Glutamatergic neuron (in vitro differentiated cells): ENCODE measurements around the gene ILDR1. TPM values are rescaled to one million over a fixed set of nuclear protein-coding genes. Genes with fewer than 3 reads are reported as not detected.

Source experiments
- DNase-seq: peaks from one replicate; pipeline ENCODE4 v3.0.0; 2022
- H3K27ac Mint-ChIP-seq: one replicate; pipeline ENCODE4 v1.8.0; 2020; ENCODE audit warnings: mild to moderate bottlenecking, mixed read lengths, inconsistent platforms; ENCODE audit not compliant: unreplicated experiment
- H3K27me3 Mint-ChIP-seq: one replicate; pipeline ENCODE4 v1.8.0; 2020; ENCODE audit warnings: mild to moderate bottlenecking, moderate library complexity, mixed read lengths, inconsistent platforms; ENCODE audit not compliant: unreplicated experiment
- H3K36me3 Mint-ChIP-seq: one replicate; pipeline ENCODE4 v1.8.0; 2020; ENCODE audit warnings: mild to moderate bottlenecking, mixed read lengths, inconsistent platforms; ENCODE audit not compliant: unreplicated experiment
- H3K4me1 Mint-ChIP-seq: one replicate; pipeline ENCODE4 v1.8.0; 2020; ENCODE audit warnings: mild to moderate bottlenecking, low read depth, mixed read lengths, inconsistent platforms; ENCODE audit not compliant: unreplicated experiment
- H3K4me3 Mint-ChIP-seq: one replicate; pipeline ENCODE4 v1.8.0; 2020; ENCODE audit warnings: mild to moderate bottlenecking, mixed read lengths, inconsistent platforms; ENCODE audit not compliant: unreplicated experiment
- H3K9me3 Mint-ChIP-seq: one replicate; pipeline ENCODE4 v1.8.0; 2020; ENCODE audit warnings: mild to moderate bottlenecking, moderate library complexity, mixed read lengths, inconsistent platforms; ENCODE audit not compliant: unreplicated experiment
- CTCF ChIP-seq: fragments of 200-600 bp; sonication (generic); IDR thresholded peaks from one replicate; pipeline ENCODE4 v1.5.0; 2021; ENCODE audit not compliant: partially characterized antibody, unreplicated experiment
- long read RNA-seq: library from polyadenylated mRNA; unstranded; transcript quantifications from one replicate; pipeline ENCODE4 v2.0.0, GENCODE V29; 2020; ENCODE audit not compliant: unreplicated experiment
- total RNA-seq: library from RNA; stranded (reverse); fragmentation: NEBNext Ultra II Directional; extraction: Animal tissue kit (Norgen Biotek cat#: 25700); gene quantifications from one replicate; pipeline ENCODE4 v1.2.1, GENCODE V29; 2021; ENCODE audit not compliant: unreplicated experiment

Gene ILDR1
- total RNA-seq, result not detected
- long read RNA-seq, result 0 reads

DNA sequence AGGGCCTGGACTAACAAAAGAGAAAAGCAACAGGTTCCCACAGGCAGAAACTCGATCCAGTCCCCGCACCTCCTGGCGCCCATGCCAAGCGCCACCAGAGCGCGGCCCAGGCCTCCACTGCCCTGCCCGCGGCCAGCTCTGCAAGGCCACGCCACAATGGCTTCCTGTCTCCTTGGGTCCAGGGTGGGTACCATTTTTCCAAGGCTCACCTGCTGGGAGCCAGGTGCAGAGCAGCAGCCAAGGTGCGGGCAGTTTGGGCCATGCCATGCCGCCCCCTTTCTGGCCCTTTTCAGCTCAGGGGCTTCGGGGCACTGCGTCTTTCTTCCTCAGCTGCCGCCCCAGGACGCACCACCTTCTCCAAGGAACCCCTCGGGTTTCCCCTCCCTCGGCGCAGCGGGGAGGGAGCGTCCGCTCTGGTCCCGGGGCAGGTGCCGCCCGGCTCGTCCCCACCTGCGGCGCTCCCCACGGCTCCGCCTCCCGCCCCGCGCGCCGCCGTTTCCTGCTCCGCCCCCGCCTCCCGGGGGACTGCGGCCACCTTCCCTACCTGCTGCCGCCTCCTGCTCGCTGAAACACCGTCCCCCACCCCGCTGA is at the start of gene ILDR1:
Gene ILDR1 (minus strand): TSS at position 437 of the 591 bp plus-strand sequence. CDS start 170 bp downstream, at position 267.
- no peak within 1 kb of the TSS for H3K27ac Mint-ChIP-seq
- no peaks in the 10 kb centered on the region for H3K4me1 Mint-ChIP-seq

GRCh38 chr3:122067588-122068240 is 45.7 kb upstream of the ILDR1 start:
- H3K4me3 Mint-ChIP-seq, result no peak overlapping the region
- H3K27me3 Mint-ChIP-seq, result peaks cover 2% of the 10 kb centered on the region
- no peaks in the 10 kb centered on the region for H3K4me1 Mint-ChIP-seq
- no peaks in the 10 kb centered on the region for H3K9me3 Mint-ChIP-seq
- no peak for DNase-seq
- no peak for TF ChIP-seq CTCF
- H3K27ac Mint-ChIP-seq, result no peak overlapping the region
- H3K36me3 Mint-ChIP-seq, result no peaks in the 10 kb centered on the region

More for the DNA sequence above, at the start of gene ILDR1:
- Mint-ChIP-seq H3K9me3 (no peaks in the 10 kb centered on the region), H3K36me3 (no peaks in the 10 kb centered on the region), H3K27me3 (peaks cover 8% of the 10 kb centered on the region), H3K4me3 (peak within 1 kb of the TSS; percentile 85)
- no peak for DNase-seq
- TF ChIP-seq CTCF, result no peak

DNA sequence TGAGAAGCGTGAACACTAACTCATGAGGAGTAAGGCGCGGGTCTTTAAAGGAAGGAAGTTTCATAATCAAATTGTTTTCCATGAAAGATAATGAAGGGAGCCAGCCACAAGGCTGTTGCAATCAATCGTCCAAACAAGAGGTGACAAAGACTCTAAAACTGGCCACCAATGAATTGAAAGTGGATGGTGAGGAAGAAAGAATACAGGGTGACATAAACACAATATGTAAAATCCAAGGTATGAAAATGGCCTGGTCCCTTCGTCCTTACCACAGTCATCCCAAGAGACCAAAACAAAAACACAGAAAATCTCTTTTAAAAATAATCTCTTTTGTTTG is 45.1 kb upstream of the ILDR1 start:
- no peak for DNase-seq
- Mint-ChIP-seq H3K9me3 (no peaks in the 10 kb centered on the region), H3K4me1 (no peaks in the 10 kb centered on the region), H3K36me3 (no peaks in the 10 kb centered on the region), H3K4me3 (no peak overlapping the region), H3K27me3 (peaks cover 2% of the 10 kb centered on the region), H3K27ac (no peak overlapping the region)
- no peak for TF ChIP-seq CTCF

- H3K36me3 Mint-ChIP-seq, result no peaks in the 10 kb centered on the region
- no peak for TF ChIP-seq CTCF
- H3K4me1 Mint-ChIP-seq, result no peaks in the 10 kb centered on the region
- H3K27ac Mint-ChIP-seq, result no peak overlapping the region
- H3K9me3 Mint-ChIP-seq, result no peaks in the 10 kb centered on the region
- H3K4me3 Mint-ChIP-seq, result no peak overlapping the region
- no peak for DNase-seq
- peaks cover 2% of the 10 kb centered on the region for H3K27me3 Mint-ChIP-seq
These were observed 44.5 kb upstream of the ILDR1 start for GRCh38 chr3:122066331-122067213.
